IPS-18a (cell line): ENCODE measurements around the gene MYL4.
"Not testable (repeated sequence)": the region's sequence is repeated elsewhere in the genome, so short reads cannot be mapped to it uniquely, and the experiment has no call there.

ENCODE experiments used
- H3K27ac ChIP-seq: one replicate; pipeline ENCODE4 v1.5.1; 2013; ENCODE audit warnings: low read length
- H3K27me3 ChIP-seq: one replicate; pipeline ENCODE4 v1.6.1; 2013; ENCODE audit warnings: mild to moderate bottlenecking, low read length; ENCODE audit not compliant: control insufficient read depth, insufficient read depth
- H3K36me3 ChIP-seq: one replicate; pipeline ENCODE4 v1.6.1; 2013; ENCODE audit warnings: low read depth, low read length; ENCODE audit not compliant: control insufficient read depth
- H3K4me1 ChIP-seq: one replicate; pipeline ENCODE4 v1.6.1; 2013; ENCODE audit warnings: low read depth, low read length; ENCODE audit not compliant: control insufficient read depth
- H3K4me3 ChIP-seq: one replicate; pipeline ENCODE4 v1.5.1; 2013; ENCODE audit warnings: low read length
- H3K9ac ChIP-seq: one replicate; pipeline ENCODE4 v1.6.1; 2013; ENCODE audit warnings: mild to moderate bottlenecking, low read length, moderate library complexity
- H3K9me3 ChIP-seq: one replicate; pipeline ENCODE4 v1.6.1; 2013; ENCODE audit warnings: low read depth, low read length; ENCODE audit not compliant: control insufficient read depth

MYL4 gene

GRCh38 chr17:47268964-47269363 lies 59.8 kb downstream of the MYL4 start:
- H3K4me3 ChIP-seq, H3K4me1 ChIP-seq, H3K9me3 ChIP-seq, H3K27ac ChIP-seq, H3K36me3 ChIP-seq, H3K9ac ChIP-seq, H3K27me3 ChIP-seq: not testable (repeated sequence)

- H3K36me3 ChIP-seq, H3K27ac ChIP-seq: not testable (repeated sequence)
These were observed 60.6 kb downstream of the MYL4 start for GRCh38 chr17:47269561-47270280.

GRCh38 chr17:47270946-47271705 lies 62.0 kb downstream of the MYL4 start:
- no peak overlapping the region for H3K27ac ChIP-seq
- H3K4me3 ChIP-seq, result no peak overlapping the region
- H3K4me1 ChIP-seq, result peaks cover 16% of the 10 kb centered on the region
- no peaks in the 10 kb centered on the region for H3K36me3 ChIP-seq
- no peaks in the 10 kb centered on the region for H3K9me3 ChIP-seq
- H3K27me3 ChIP-seq, result no peaks in the 10 kb centered on the region
- no peak overlapping the region for H3K9ac ChIP-seq

More at GRCh38 chr17:47269561-47270280, 60.6 kb downstream of the MYL4 start:
- not testable (repeated sequence) for H3K4me3 ChIP-seq, H3K4me1 ChIP-seq, H3K9me3 ChIP-seq, H3K27me3 ChIP-seq, H3K9ac ChIP-seq

GRCh38 chr17:47272491-47272890 lies 63.3 kb downstream of the MYL4 start:
- no peak overlapping the region for H3K9ac ChIP-seq
- no peaks in the 10 kb centered on the region for H3K36me3 ChIP-seq
- no peaks in the 10 kb centered on the region for H3K27me3 ChIP-seq
- H3K4me3 ChIP-seq, result no peak overlapping the region
- no peaks in the 10 kb centered on the region for H3K9me3 ChIP-seq
- H3K4me1 ChIP-seq, result peaks cover 27% of the 10 kb centered on the region
- no peak overlapping the region for H3K27ac ChIP-seq

GRCh38 chr17:47273245-47273644 lies 64.1 kb downstream of the MYL4 start:
- Histone ChIP-seq H3K4me1 (peaks cover 27% of the 10 kb centered on the region), H3K9ac (no peak overlapping the region), H3K27ac (no peak overlapping the region), H3K27me3 (no peaks in the 10 kb centered on the region), H3K36me3 (no peaks in the 10 kb centered on the region), H3K9me3 (no peaks in the 10 kb centered on the region), H3K4me3 (no peak overlapping the region)
